Transverse colon (tissue), 3 donors: ENCODE results near the gene DNM1L.

ENCODE experiments used
- EP300 ChIP-seq: sonication (generic); formaldehyde crosslinking; IDR thresholded peaks from one replicate; pipeline ENCODE4 v1.6.1; 2017; ENCODE audit warnings: antibody characterized with exemption, low read depth
- POLR2A ChIP-seq: fragments of 450-650 bp; IDR thresholded peaks from one replicate; pipeline ENCODE4 v1.6.1; 2016; ENCODE audit warnings: antibody characterized with exemption, mild to moderate bottlenecking, moderate library complexity
- TF ChIP-seq, protein P1 (sequence below), 5 experiments: fragments of 200-600 bp in 3 of 5; fragments of 450-650 bp in 2 of 5; sonication (generic) in 3 of 5; IDR thresholded peaks; 1 replicate in 2 of 5; 2 replicates in 3 of 5; pipeline ENCODE4 v1.5.1; 2016 to 2017; ENCODE audit warnings: antibody characterized with exemption in 5 of 5, inconsistent platforms in 3 of 5, mild to moderate bottlenecking in 2 of 5, moderate library complexity in 1 of 5

DNA sequence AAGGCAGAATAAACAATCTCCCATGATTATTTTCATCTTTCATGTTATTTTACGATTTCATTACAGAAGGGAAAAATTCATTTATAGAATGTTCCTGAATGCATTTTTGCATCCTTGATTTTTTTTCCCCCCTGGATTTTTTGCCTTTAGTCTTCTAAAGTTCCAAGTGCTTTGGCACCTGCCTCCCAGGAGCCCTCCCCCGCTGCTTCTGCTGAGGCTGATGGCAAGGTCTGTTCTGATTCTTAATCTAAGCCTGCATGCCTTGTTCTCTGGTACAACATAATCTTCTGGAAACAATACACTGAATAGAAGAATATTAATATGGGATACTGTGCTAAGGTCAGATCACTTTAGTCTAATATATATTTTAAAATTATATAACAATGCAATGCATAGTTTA lies 58.6 kb downstream of the DNM1L start:
- TF ChIP-seq, protein P1, sequence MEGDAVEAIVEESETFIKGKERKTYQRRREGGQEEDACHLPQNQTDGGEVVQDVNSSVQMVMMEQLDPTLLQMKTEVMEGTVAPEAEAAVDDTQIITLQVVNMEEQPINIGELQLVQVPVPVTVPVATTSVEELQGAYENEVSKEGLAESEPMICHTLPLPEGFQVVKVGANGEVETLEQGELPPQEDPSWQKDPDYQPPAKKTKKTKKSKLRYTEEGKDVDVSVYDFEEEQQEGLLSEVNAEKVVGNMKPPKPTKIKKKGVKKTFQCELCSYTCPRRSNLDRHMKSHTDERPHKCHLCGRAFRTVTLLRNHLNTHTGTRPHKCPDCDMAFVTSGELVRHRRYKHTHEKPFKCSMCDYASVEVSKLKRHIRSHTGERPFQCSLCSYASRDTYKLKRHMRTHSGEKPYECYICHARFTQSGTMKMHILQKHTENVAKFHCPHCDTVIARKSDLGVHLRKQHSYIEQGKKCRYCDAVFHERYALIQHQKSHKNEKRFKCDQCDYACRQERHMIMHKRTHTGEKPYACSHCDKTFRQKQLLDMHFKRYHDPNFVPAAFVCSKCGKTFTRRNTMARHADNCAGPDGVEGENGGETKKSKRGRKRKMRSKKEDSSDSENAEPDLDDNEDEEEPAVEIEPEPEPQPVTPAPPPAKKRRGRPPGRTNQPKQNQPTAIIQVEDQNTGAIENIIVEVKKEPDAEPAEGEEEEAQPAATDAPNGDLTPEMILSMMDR (IDR thresholded peaks at IDR 0.05): no peak
- TF ChIP-seq POLR2A (no peak), EP300 (no peak)
